AG04449 (cell line): ENCODE results near the gene PTPRE.

Source experiments
- CTCF ChIA-PET: fragments of 350-600 bp; formaldehyde crosslinking; extraction: SDS; loops from one replicate; lab custom pipeline; 2021; ENCODE audit warnings: antibody characterized with exemption; lab: Yijun Ruan, JAX
- POLR2A ChIA-PET: fragments of 400-600, 350-600 bp; formaldehyde crosslinking; extraction: SDS; loops from one replicate; lab custom pipeline; 2020; ENCODE audit warnings: antibody characterized with exemption, inconsistent platforms; lab: Yijun Ruan, JAX
- DNase-seq: peaks from one replicate; pipeline ENCODE4 v3.0.0-alpha.2; 2010; ENCODE audit warnings: low read depth, low spot score
- H3K4me3 ChIP-seq: 2 replicates; pipeline ENCODE4 v1.5.1; 2011; ENCODE audit warnings: low read depth, mild to moderate bottlenecking, control low read depth, low read length
- CTCF ChIP-seq: IDR thresholded peaks from one replicate; pipeline ENCODE4 v1.5.1; 2011; ENCODE audit warnings: mild to moderate bottlenecking, moderate library complexity, low read length, control low read depth, inconsistent platforms; ENCODE audit not compliant: insufficient read depth; ENCODE audit errors: missing control alignments

The PTPRE gene

GRCh38 chr10:128055061-128055868, 148.4 kb downstream of the PTPRE start:
- POLR2A ChIA-PET = no interaction called here
- CTCF ChIA-PET = no interaction called here
- no peak for TF ChIP-seq CTCF
- H3K4me3 ChIP-seq = no peak overlapping the region
- no peak for DNase-seq

GRCh38 chr10:128056303-128057050, 149.6 kb downstream of the PTPRE start:
- TF ChIP-seq CTCF = no peak
- POLR2A ChIA-PET = no interaction called here
- CTCF ChIA-PET = interaction anchor here (1.1 to 1.2 kb wide), 2 partner anchors 13 to 22 kb away, joined by 3 read pairs; no protein-coding TSS in a partner anchor
- H3K4me3 ChIP-seq = no peak overlapping the region
- DNase-seq = no peak

- CTCF ChIA-PET = interaction anchor here (1.0 to 2.2 kb wide), 2 partner anchors 11 to 14 kb away, joined by 3 to 8 read pairs; no protein-coding TSS in a partner anchor
- POLR2A ChIA-PET = no interaction called here
- no peak for TF ChIP-seq CTCF
Measured at GRCh38 chr10:128058106-128058749, 151.3 kb downstream of the PTPRE start.

GRCh38 chr10:128058750-128059134, 151.8 kb downstream of the PTPRE start:
- CTCF ChIA-PET = interaction anchor here (1.0 to 2.2 kb wide), 2 partner anchors 11 to 13 kb away, joined by 3 to 8 read pairs; no protein-coding TSS in a partner anchor
- no peak for DNase-seq
- POLR2A ChIA-PET = no interaction called here
- H3K4me3 ChIP-seq = no peak overlapping the region
- TF ChIP-seq CTCF = no peak

More at GRCh38 chr10:128058106-128058749, 151.3 kb downstream of the PTPRE start:
- DNase-seq = no peak
- no peak overlapping the region for H3K4me3 ChIP-seq

GRCh38 chr10:128059266-128059981, 152.5 kb downstream of the PTPRE start:
- DNase-seq = no peak
- ChIA-PET CTCF (interaction anchor here (1.0 to 2.2 kb wide), 2 partner anchors 10 to 12 kb away, joined by 3 to 8 read pairs; no protein-coding TSS in a partner anchor), POLR2A (no interaction called here)
- H3K4me3 ChIP-seq = no peak overlapping the region
- no peak for TF ChIP-seq CTCF
